GM12801 (cell line): ENCODE measurements around the gene PRSS57.

Source experiments
- TF ChIP-seq, protein P1 (sequence below): IDR thresholded peaks from one replicate; pipeline ENCODE4 v1.5.1; 2011; ENCODE audit warnings: control low read depth; ENCODE audit not compliant: insufficient read length; ENCODE audit errors: extremely low read depth

Gene PRSS57

DNA sequence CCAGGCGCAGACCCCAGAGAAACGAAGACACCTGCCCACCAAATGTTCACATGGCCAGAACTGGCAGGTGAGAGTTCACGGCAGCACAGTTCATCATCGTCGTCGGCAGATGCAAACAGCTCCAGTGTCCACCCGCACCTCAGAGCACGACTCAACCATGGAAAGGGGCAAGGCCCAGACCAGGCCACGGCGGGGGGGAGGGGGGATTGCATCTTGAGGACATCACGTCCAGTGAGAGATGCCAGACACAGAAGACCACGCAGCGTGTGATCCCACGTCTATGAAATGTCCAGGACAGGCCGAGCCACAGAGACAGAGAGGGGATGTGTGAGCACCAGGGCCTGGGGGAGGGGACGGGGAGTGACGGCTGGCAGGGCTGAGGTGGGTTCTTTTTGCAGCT, 39.6 kb downstream of the PRSS57 start:
- TF ChIP-seq, protein P1, sequence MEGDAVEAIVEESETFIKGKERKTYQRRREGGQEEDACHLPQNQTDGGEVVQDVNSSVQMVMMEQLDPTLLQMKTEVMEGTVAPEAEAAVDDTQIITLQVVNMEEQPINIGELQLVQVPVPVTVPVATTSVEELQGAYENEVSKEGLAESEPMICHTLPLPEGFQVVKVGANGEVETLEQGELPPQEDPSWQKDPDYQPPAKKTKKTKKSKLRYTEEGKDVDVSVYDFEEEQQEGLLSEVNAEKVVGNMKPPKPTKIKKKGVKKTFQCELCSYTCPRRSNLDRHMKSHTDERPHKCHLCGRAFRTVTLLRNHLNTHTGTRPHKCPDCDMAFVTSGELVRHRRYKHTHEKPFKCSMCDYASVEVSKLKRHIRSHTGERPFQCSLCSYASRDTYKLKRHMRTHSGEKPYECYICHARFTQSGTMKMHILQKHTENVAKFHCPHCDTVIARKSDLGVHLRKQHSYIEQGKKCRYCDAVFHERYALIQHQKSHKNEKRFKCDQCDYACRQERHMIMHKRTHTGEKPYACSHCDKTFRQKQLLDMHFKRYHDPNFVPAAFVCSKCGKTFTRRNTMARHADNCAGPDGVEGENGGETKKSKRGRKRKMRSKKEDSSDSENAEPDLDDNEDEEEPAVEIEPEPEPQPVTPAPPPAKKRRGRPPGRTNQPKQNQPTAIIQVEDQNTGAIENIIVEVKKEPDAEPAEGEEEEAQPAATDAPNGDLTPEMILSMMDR, result no peak

DNA sequence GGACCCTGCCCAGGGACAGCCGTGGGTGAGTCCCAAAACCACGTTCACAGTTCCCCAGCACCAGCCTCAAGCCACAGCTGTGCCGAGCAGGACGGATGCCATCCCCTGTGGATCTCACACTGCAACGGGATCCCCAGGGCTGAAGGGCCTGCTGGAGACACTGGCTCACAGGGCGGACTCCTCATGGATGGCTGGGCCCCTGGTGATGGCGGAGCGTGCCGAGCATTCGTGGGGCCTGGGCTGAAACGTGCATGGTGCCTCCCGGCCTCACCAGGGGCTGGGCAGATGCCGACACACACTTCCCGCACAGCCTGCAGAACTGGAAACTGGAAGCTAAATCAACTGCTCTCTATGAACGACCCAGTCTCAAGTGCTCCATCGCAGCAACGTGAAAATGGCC, 41.8 kb downstream of the PRSS57 start:
- TF ChIP-seq, protein P1, result no peak

DNA sequence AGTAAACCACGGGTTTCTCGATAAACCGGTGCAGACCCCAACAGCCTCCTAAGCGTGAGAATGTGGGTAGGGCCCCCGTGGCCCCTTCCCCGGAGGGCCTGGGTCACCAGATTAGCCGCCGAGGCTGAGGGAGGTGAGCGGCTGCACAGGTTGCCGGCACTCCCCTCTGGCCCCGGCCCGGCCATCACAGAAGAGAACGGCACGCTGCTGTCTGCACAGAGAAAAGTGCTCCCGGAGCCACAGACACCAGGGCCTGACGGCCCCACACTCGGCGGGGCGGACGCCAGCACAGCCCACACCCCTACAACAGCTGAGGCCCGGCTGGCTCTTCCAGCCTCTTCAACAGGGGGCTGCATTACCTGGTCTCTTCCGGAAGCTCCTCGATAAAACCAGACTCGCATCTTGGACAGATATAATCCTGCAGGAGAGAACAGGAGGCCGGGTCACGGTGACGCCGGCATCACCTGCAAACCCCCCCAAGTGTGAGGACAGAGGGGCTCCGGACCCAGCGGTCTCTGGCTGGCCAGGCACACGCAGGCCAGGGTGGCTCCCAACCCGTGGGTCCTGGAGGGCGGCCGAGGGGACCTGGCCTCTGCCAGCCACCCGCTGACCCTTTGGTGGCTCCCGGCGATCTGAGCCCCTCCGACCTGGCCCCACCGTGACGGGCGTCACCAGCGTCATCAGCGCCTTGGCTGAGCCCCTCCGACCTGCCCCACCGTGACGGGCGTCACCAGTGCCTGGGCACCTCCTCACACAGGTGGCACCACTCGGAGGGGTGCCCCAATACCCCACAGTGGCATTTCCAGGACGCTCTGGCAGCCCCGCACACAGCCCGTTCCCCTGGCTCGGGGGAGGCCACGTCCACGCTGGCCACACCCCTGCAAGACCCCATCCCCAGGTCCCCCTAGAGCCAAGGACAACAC, 42.5 kb downstream of the PRSS57 start:
- TF ChIP-seq, protein P1, result no peak

DNA sequence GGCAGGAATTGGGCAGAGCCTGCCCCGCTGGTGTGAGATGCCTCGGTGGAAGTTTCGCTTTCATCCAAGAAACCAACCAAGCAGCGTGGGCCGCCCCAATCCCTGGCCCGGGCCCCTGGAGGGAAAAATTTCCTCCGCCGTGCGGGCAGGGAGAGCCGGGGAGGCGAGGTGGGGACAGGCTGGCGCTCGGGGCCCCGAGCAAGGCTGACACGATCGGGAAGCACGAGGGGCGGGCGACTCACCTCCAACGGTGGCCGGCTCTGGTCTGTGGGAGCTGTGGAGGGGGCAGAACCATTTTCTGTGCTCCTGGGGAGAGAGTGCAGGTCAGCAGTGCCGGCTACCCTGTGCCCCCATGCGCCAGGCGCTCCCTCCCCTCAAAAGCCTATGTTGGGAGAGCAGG, 43.3 kb downstream of the PRSS57 start:
- TF ChIP-seq, protein P1, result no peak

DNA sequence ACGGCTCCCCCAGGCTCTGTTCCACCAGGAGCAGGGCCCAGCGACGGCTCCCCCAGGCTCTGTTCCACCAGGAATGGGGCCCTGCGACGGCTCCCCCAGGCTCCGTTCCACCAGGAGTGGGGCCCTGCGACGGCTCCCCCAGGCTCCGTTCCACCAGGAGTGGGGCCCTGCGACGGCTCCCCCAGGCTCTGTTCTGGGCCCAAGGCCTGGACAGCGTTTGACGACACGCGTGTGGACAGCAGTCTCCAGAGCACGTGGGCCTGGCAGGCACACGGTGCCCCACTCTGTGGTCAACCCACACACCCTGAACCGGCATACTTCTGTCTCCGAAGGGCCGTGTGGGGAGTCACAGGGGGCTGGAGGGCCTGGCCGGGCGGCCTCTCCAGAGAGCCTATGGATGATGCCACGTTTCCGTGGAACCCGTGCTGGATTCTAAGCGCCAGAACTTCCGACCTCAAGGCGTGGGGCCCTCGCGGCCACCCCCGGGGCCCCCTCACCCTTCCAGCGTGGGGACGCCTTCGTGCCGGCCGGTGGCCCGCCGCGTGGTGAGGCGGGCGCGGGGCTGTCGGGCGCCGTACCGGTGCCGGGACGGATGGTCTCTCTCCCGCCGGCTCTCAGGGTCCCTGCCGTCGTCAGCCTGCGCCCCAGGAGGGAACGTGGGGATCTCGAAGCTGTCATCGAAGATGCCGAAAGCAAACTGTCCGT, 44.0 kb downstream of the PRSS57 start:
- TF ChIP-seq, protein P1, result no peak

DNA sequence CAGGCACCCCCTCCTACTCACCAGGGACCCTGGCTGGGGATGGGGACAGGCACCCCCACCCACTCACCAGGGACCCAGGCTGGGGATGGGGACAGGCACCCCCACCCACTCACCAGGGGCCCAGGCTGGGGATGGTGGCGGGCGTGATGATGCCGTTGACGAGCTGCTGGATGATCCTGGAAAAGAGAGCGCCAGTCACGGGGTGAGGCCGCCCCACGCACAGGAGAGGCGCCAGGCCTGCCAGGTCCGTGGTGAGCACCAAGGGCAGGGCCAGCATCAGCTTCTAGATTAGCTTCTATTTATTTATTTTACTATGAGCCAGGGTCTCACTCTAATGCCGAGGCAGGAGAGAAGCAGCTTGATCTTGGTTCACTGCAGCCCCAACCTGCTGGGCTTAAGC, 45.1 kb downstream of the PRSS57 start:
- TF ChIP-seq, protein P1, result no peak

DNA sequence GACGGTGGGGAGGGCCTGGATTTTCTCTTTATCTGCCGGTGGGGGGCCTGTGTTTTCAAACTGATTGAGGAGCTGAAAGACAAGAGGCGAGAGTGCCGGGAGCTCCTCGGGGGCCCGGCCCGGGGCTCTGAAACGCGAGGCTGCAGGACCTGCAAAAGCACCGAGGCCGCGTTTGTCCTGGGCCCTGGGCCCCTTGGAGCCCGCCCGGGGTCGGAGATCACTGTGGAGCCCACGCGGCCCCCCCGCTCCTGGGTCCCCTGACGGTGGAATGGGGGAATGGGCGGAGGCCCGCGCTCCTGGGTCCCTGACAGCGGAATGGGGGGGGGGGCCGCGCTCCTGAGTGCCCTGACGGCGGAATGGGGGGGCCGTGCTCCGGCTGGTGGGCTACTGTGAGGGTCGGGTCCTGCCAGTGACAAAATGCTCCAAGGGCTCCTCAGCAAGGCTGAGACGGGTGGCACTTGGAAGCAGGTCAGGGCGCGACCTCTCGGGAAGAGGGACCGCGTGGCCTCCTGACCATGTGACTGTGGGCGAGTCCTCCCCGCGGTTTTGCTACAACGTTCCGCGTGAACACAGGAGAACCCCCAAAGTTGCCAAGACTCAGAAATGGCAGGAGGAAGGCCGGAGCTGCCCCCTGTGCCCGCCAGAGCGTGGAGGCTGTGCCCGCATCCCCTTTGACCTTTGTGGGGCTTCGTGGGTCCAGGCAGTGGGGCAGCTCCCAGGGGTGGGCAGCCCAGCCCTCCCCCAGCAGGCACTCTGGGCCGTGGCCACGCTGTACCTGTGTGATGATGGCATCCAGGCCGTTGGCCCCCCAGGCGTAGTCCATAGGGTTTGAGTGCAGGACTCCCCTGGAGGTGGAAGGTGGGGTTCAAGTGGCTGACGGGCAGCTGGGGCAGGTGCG, 46.1 kb downstream of the PRSS57 start:
- TF ChIP-seq, protein P1, result no peak
